H1 (cell line): ENCODE results near the gene LRRC17. TPM values are rescaled to one million over a fixed set of nuclear protein-coding genes. Genes with fewer than 3 reads are reported as not detected.

Experiments
- CBX5 ChIP-seq: fragments of 300-800, 300-1000 bp; sonication (generic); IDR thresholded peaks from 2 replicates; pipeline ENCODE4 v1.7.1; 2016; ENCODE audit warnings: antibody characterized with exemption, low read length, low read depth
- CTCF ChIP-seq, 3 experiments: IDR thresholded peaks; 1 replicate in 2 of 3; 2 replicates in 1 of 3; pipeline versions ENCODE4 v1.5.1 to v1.6.1; 2011; ENCODE audit warnings: low read length in 3 of 3, mild to moderate bottlenecking in 3 of 3, inconsistent platforms in 2 of 3, low read depth in 1 of 3, moderate library complexity in 1 of 3; ENCODE audit not compliant: insufficient read depth in 1 of 3; ENCODE audit errors: control extremely low read depth in 1 of 3
- JUN ChIP-seq: IDR thresholded peaks from 2 replicates; pipeline ENCODE4 v1.6.1; 2011; ENCODE audit warnings: low read depth, mild to moderate bottlenecking, improper control_type of control experiment, low read length
- JUND ChIP-seq: IDR thresholded peaks from 2 replicates; pipeline ENCODE4 v1.6.1; 2011; ENCODE audit warnings: mild to moderate bottlenecking, improper control_type of control experiment, low read length
- NRF1 ChIP-seq: IDR thresholded peaks from 2 replicates; pipeline ENCODE4 v1.6.1; 2011; ENCODE audit warnings: mild to moderate bottlenecking, low read depth, low read length, improper control_type of control experiment
- SIRT6 ChIP-seq: IDR thresholded peaks from one replicate; pipeline ENCODE4 v1.7.1; 2012; ENCODE audit warnings: low read length, inconsistent platforms
- SRF ChIP-seq: IDR thresholded peaks from 2 replicates; pipeline ENCODE4 v1.6.1; 2011; ENCODE audit warnings: mild to moderate bottlenecking, low read depth, low read length, moderate library complexity
- polyA plus RNA-seq, 7 experiments: library from polyadenylated mRNA; depleted of rRNA in 3 of 7; stranded (reverse) in 5 of 7; unstranded in 2 of 7; fragments of >200 nt in 5 of 7; fragments of 200-250 nt in 2 of 7; gene quantifications; 1 replicate in 5 of 7; 2 replicates in 1 of 7; 4 replicates in 1 of 7; pipeline versions ENCODE4 v1.2.1 to v1.2.3, GENCODE V29; 2011 to 2013; ENCODE audit warnings: missing spikeins in 2 of 7, mixed read lengths in 2 of 7
- total RNA-seq: library from RNA; stranded (reverse); fragmentation: NEBNext Ultra II Directional; extraction: Animal tissue kit (Norgen Biotek cat#: 25700); gene quantifications from 2 replicates; pipeline ENCODE4 v1.2.1, GENCODE V29; 2021

The LRRC17 gene
- total and polyA plus RNA-seq, 2 of the 8 experiments (the other 6 are each of a cell fraction or from before 2014, with no cell fraction given), result 3.0 TPM

GRCh38 chr7:102992938-102993717, 80.3 kb downstream of the LRRC17 start (continued):
- TF ChIP-seq CTCF (IDR thresholded peaks at IDR 0.05; ENCODE audit: control extremely low read depth in 1 of 3, insufficient read depth in 1 of 3, low read depth in 1 of 3, low read length in 3 of 3) (no peak), CBX5 (no peak), NRF1 (no peak), JUN (no peak), SIRT6 (no peak), SRF (no peak), JUND (no peak)
- TF ChIP-seq, all 59 proteins: peak for 0
